Vagina (tissue), 2 donors: ENCODE measurements around the gene ZBTB40.

Experiments used
- POLR2A ChIP-seq, 2 donors: fragments of 450-650 bp; IDR thresholded peaks; one replicate each; pipeline ENCODE4 v1.6.1; 2017; ENCODE audit warnings: antibody characterized with exemption in 2 of 2, mild to moderate bottlenecking in 2 of 2, moderate library complexity in 2 of 2
- TF ChIP-seq, protein P1 (sequence below), 3 experiments: fragments of 450-650 bp in 2 of 3; fragments of 200-600 bp in 1 of 3; sonication (generic) in 1 of 3; IDR thresholded peaks; one replicate each; pipeline ENCODE4 v1.5.1; 2017 to 2019; ENCODE audit warnings: antibody characterized with exemption in 3 of 3, mild to moderate bottlenecking in 2 of 3, moderate library complexity in 2 of 3

DNA sequence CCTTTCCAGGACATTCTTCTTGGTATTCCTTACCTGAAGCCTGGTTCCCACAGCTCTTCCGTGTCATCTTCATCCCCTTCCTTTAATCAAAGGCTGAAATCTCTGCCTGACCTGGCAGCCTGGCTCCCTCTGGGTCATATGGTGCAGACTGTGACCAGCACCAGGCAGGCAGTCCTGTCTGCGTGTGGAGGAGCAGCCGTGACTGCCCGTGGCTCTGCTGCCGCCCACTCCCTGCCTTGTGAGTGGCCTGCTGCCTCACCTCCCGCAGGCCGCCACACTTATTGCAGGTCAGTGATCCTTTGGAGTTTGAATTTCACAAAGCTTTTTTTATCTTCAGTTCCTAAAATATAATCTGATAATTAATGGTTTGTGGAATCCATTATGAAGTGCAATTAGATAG is 75.5 kb downstream of the ZBTB40 start:
- TF ChIP-seq, protein P1, sequence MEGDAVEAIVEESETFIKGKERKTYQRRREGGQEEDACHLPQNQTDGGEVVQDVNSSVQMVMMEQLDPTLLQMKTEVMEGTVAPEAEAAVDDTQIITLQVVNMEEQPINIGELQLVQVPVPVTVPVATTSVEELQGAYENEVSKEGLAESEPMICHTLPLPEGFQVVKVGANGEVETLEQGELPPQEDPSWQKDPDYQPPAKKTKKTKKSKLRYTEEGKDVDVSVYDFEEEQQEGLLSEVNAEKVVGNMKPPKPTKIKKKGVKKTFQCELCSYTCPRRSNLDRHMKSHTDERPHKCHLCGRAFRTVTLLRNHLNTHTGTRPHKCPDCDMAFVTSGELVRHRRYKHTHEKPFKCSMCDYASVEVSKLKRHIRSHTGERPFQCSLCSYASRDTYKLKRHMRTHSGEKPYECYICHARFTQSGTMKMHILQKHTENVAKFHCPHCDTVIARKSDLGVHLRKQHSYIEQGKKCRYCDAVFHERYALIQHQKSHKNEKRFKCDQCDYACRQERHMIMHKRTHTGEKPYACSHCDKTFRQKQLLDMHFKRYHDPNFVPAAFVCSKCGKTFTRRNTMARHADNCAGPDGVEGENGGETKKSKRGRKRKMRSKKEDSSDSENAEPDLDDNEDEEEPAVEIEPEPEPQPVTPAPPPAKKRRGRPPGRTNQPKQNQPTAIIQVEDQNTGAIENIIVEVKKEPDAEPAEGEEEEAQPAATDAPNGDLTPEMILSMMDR (IDR thresholded peaks at IDR 0.05): no peak
- TF ChIP-seq POLR2A (IDR thresholded peaks at IDR 0.05): no peak
